ENCODE measurements around the gene UBXN10. TPM values are rescaled to one million over a fixed set of nuclear protein-coding genes. Genes with fewer than 3 reads are reported as not detected.

Gene UBXN10
- total RNA-seq, 6 experiments from 2014 or later, result not detected

DNA sequence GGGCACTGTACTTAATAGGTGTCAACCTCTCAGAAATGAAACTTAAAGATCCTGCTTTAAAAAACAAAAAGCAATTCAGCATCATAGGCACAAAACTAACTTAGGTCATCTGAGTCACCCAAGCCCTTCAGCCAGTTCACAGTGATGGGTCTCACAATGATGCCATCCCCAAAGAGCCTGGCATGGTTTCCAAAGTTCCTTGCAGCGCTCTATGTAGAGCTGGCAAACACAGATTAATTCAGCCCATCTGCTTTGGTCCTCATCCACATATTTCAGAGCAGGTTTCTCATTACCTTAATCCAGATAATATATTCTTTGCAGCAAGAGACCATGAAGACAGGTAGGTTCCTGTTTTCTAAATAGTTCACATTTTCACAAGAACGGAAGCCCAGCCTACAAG lies 15.1 kb downstream of the UBXN10 start:
- Mint-ChIP-seq H3K9me3 (no peaks in the 10 kb centered on the region), H3K4me3 (no peak overlapping the region), H3K27ac (no peak overlapping the region), H3K27me3 (ENCODE audit: insufficient read depth) (peaks cover 22% of the 10 kb centered on the region), H3K4me1 (ENCODE audit: low read depth) (no peaks in the 10 kb centered on the region), H3K36me3 (ENCODE audit: low read depth) (no peaks in the 10 kb centered on the region)
- TF ChIP-seq, protein P1, sequence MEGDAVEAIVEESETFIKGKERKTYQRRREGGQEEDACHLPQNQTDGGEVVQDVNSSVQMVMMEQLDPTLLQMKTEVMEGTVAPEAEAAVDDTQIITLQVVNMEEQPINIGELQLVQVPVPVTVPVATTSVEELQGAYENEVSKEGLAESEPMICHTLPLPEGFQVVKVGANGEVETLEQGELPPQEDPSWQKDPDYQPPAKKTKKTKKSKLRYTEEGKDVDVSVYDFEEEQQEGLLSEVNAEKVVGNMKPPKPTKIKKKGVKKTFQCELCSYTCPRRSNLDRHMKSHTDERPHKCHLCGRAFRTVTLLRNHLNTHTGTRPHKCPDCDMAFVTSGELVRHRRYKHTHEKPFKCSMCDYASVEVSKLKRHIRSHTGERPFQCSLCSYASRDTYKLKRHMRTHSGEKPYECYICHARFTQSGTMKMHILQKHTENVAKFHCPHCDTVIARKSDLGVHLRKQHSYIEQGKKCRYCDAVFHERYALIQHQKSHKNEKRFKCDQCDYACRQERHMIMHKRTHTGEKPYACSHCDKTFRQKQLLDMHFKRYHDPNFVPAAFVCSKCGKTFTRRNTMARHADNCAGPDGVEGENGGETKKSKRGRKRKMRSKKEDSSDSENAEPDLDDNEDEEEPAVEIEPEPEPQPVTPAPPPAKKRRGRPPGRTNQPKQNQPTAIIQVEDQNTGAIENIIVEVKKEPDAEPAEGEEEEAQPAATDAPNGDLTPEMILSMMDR (IDR thresholded peaks at IDR 0.05), result no peak
- DNase-seq, result no peak

DNA sequence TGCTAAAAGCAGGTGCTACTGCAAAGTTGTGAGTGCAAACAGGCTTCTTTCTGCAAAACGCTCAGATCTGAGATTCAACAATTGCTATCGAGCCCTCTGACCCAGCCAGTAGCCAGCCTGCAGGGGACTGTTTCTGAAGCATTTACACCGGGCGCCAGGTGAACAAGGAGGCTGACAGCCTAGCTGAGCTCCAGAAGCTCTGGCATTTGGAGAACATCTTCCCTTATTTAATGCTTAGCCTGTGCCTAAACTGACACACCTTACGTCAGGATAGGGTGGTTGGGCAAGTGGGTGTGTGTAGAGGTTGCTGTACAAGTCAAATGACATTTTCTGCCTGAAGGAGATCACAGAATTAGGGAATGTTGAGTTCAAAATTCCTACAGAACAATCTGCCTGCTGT lies 16.3 kb downstream of the UBXN10 start:
- H3K4me3 Mint-ChIP-seq, result no peak overlapping the region
- H3K27me3 Mint-ChIP-seq (ENCODE audit: insufficient read depth), result peaks cover 24% of the 10 kb centered on the region
- no peak for DNase-seq
- H3K36me3 Mint-ChIP-seq (ENCODE audit: low read depth), result no peaks in the 10 kb centered on the region
- H3K9me3 Mint-ChIP-seq, result no peaks in the 10 kb centered on the region
- TF ChIP-seq, protein P1 (IDR thresholded peaks at IDR 0.05), result no peak
- H3K4me1 Mint-ChIP-seq (ENCODE audit: low read depth), result no peaks in the 10 kb centered on the region
- H3K27ac Mint-ChIP-seq, result no peak overlapping the region

DNA sequence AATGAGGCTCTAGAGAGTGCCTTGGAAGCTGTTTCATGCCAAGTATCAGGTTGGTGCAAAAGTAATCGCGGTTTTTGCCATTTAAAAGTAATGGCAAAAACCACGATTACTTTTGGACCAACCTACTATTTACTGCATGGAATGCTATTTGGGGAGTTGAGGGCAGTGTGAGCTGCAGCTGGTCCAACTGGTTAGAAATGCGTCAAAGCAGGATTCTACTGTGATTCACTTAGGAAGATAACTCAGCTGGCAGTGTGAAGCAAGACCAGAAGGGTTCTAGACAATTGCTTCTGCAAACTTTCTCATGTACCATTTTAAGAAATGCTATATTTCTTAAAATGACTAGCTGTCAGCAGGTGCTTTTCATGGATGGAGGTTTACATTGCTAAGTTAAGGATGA lies 21.6 kb downstream of the UBXN10 start:
- H3K4me1 Mint-ChIP-seq (ENCODE audit: low read depth), result peaks cover 1% of the 10 kb centered on the region; the same call in 1 of the 2 replicates
- no peaks in the 10 kb centered on the region for H3K36me3 Mint-ChIP-seq (ENCODE audit: low read depth)
- peaks cover 53% of the 10 kb centered on the region for H3K27me3 Mint-ChIP-seq (ENCODE audit: insufficient read depth)
- TF ChIP-seq, protein P1 (IDR thresholded peaks at IDR 0.05), result no peak
- no peaks in the 10 kb centered on the region for H3K9me3 Mint-ChIP-seq
- H3K4me3 Mint-ChIP-seq, result no peak overlapping the region
- DNase-seq, result no peak
- no peak overlapping the region for H3K27ac Mint-ChIP-seq

- Mint-ChIP-seq H3K4me3 (no peak overlapping the region), H3K9me3 (no peaks in the 10 kb centered on the region), H3K27me3 (ENCODE audit: insufficient read depth) (peaks cover 48% of the 10 kb centered on the region), H3K27ac (no peak overlapping the region), H3K4me1 (ENCODE audit: low read depth) (peaks cover 6% of the 10 kb centered on the region; the same call in 1 of the 2 replicates), H3K36me3 (ENCODE audit: low read depth) (no peaks in the 10 kb centered on the region)
- no peak for DNase-seq
- TF ChIP-seq, protein P1 (IDR thresholded peaks at IDR 0.05), result no peak
Measured at GRCh38 chr1:20209471-20209870, 23.6 kb downstream of the UBXN10 start.

GRCh38 chr1:20210736-20211460 lies 25.0 kb downstream of the UBXN10 start:
- no peak for DNase-seq
- H3K4me1 Mint-ChIP-seq (ENCODE audit: low read depth), result peaks cover 6% of the 10 kb centered on the region; the same call in 1 of the 2 replicates
- H3K27ac Mint-ChIP-seq, result no peak overlapping the region
- peaks cover 52% of the 10 kb centered on the region for H3K27me3 Mint-ChIP-seq (ENCODE audit: insufficient read depth)
- no peak overlapping the region for H3K4me3 Mint-ChIP-seq
- no peaks in the 10 kb centered on the region for H3K9me3 Mint-ChIP-seq
- TF ChIP-seq, protein P1 (IDR thresholded peaks at IDR 0.05), result no peak
- H3K36me3 Mint-ChIP-seq (ENCODE audit: low read depth), result no peaks in the 10 kb centered on the region

Measured in HFFc6 (cell line).